Colonic mucosa (tissue), 4 donors: Measurements from ENCODE around the gene ARMC5. TPM values are rescaled to one million over a fixed set of nuclear protein-coding genes. Genes with fewer than 3 reads are reported as not detected.
A peak's percentile ranks its signal among the peaks of the same experiment; 100 is the strongest.

ENCODE experiments used
- DNase-seq: peaks from one replicate; pipeline ENCODE4 v3.0.0-alpha.2; 2020
- H3K27ac ChIP-seq: fragments of 200-600 bp; one replicate; pipeline ENCODE4 v1.8.0; 2021
- H3K27me3 ChIP-seq: fragments of 200-600 bp; one replicate; pipeline ENCODE4 v1.8.0; 2021
- H3K36me3 ChIP-seq: fragments of 200-600 bp; one replicate; pipeline ENCODE4 v1.8.0; 2021
- H3K4me1 ChIP-seq: fragments of 200-600 bp; one replicate; pipeline ENCODE4 v1.8.0; 2021; ENCODE audit warnings: mild to moderate bottlenecking
- H3K4me3 ChIP-seq: fragments of 200-600 bp; one replicate; pipeline ENCODE4 v1.8.0; 2021
- H3K9ac ChIP-seq, 2 donors: one replicate each; pipeline ENCODE4 v1.7.0; 2013; ENCODE audit warnings: control low read depth in 2 of 2, low read depth in 2 of 2, low read length in 2 of 2
- H3K9me3 ChIP-seq: fragments of 200-600 bp; one replicate; pipeline ENCODE4 v1.8.0; 2021
- intact Hi-C: fragments of 100-400 bp; cut with DNase I; formaldehyde crosslinking; loops from one replicate; pipeline ENCODE4 v1.14.1; 2022
- total RNA-seq, 2 donors: library from RNA; stranded (reverse); fragmentation: NEBNext Ultra II Directional in 1 of 2; extraction: Animal tissue kit (Norgen Biotek cat#: 25700) in 1 of 2; gene quantifications; one replicate each; pipeline ENCODE4 v1.2.1, GENCODE V29; 2021
- TF ChIP-seq, protein P1 (sequence below): fragments of 200-600 bp; IDR thresholded peaks from one replicate; pipeline ENCODE4 v1.8.0; 2022; ENCODE audit warnings: antibody characterized with exemption, mild to moderate bottlenecking
- donor health status: healthy.
- donor health status: DM: no; HTN: no; CAD: no.
- donor health status: DM: no; HTN: no; CAD: no.

The ARMC5 gene
- total RNA-seq, 2 donors from 2014 or later: 5.5 to 13.2 TPM

DNA sequence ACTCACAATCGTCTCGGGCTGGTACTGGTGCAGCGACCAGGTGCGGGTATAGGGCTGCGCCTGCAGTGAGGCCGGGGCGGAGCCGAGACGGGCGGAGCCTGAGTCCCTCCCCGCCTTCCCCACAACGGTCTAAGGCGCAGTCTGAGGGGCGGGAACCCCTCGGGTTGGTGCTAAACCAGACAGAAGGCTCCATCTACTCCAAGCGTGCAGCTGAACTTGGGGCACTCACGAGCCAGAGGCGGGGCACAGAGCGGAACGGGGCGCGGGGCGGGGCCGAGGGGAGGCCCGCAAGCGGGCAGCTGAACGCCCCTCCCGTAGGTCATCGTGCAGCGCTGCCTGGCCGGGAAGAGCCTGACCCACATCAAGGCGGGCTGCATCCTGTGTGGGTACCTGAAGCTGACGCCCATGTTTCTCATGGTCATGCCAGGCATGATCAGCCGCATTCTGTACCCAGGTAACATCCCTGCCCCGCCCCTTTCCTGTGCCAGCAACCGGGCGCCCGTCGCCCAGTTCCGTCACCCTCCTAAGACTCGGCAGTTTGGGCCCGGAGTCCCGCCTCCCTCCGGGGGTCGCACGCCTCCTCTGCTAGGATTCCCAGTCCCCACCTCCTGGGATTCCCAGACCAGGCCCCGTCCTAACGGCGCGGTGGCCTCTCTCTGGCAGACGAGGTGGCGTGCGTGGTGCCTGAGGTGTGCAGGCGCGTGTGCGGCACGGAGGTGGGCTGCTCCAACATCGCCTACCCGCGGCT is 28.6 kb downstream of the ARMC5 start:
- peak; percentile 80 for DNase-seq
- Histone ChIP-seq H3K4me3 (peak overlapping the region; percentile 52), H3K27me3 (no peaks in the 10 kb centered on the region), H3K36me3 (no peaks in the 10 kb centered on the region), H3K4me1 (peaks cover 7% of the 10 kb centered on the region), H3K9ac (peak overlapping the region; percentile 77 to 79), H3K27ac (peak overlapping the region; percentile 54), H3K9me3 (no peaks in the 10 kb centered on the region)
- TF ChIP-seq, protein P1, sequence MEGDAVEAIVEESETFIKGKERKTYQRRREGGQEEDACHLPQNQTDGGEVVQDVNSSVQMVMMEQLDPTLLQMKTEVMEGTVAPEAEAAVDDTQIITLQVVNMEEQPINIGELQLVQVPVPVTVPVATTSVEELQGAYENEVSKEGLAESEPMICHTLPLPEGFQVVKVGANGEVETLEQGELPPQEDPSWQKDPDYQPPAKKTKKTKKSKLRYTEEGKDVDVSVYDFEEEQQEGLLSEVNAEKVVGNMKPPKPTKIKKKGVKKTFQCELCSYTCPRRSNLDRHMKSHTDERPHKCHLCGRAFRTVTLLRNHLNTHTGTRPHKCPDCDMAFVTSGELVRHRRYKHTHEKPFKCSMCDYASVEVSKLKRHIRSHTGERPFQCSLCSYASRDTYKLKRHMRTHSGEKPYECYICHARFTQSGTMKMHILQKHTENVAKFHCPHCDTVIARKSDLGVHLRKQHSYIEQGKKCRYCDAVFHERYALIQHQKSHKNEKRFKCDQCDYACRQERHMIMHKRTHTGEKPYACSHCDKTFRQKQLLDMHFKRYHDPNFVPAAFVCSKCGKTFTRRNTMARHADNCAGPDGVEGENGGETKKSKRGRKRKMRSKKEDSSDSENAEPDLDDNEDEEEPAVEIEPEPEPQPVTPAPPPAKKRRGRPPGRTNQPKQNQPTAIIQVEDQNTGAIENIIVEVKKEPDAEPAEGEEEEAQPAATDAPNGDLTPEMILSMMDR: no peak
- intact Hi-C loops: no loop called here

DNA sequence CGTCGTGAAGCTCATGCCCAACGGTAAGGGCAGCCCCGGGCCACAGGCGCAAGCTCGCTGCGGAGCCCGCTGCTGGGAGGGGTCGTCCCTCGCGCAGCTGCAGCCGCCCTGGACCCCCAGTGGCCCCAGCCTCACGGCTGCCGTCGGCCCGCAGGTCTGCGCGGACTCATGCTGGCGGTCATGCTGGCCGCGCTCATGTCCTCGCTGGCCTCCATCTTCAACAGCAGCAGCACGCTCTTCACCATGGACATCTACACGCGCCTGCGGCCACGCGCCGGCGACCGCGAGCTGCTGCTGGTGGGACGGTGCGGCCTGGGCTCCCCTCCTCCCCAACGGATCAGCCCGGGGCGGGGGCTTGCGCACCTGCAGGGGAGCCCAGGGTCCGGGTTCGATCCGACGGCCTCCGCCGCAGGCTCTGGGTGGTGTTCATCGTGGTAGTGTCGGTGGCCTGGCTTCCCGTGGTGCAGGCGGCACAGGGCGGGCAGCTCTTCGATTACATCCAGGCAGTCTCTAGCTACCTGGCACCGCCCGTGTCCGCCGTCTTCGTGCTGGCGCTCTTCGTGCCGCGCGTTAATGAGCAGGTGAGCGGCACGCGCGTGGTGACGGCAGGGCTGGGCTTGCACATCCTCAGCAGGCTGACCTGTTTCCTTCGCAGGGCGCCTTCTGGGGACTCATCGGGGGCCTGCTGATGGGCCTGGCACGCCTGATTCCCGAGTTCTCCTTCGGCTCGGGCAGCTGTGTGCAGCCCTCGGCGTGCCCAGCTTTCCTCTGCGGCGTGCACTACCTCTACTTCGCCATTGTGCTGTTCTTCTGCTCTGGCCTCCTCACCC is 29.4 kb downstream of the ARMC5 start:
- peak overlapping the region; percentile 52 for H3K4me3 ChIP-seq
- DNase-seq: no peak
- intact Hi-C loops: no loop called here
- peaks cover 7% of the 10 kb centered on the region for H3K4me1 ChIP-seq
- no peaks in the 10 kb centered on the region for H3K9me3 ChIP-seq
- H3K27me3 ChIP-seq: no peaks in the 10 kb centered on the region
- peak overlapping the region in 1 of 2 donors; percentile 79 for H3K9ac ChIP-seq
- H3K36me3 ChIP-seq: no peaks in the 10 kb centered on the region
- H3K27ac ChIP-seq: no peak overlapping the region
- TF ChIP-seq, protein P1: no peak

DNA sequence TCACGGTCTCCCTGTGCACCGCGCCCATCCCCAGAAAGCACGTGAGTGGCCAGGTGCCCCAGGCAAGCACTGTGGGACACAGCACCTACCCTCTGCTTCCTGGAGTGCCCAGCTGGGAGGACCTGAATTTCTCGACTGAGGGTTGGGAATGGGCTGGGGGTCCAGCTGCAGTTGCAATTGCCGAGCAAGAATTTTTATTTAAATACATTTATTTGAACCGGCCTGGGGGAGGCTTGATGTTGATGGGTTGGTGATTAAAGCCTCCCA is 29.9 kb downstream of the ARMC5 start:
- intact Hi-C loops: no loop called here
- Histone ChIP-seq H3K9ac (no peak overlapping the region), H3K27ac (no peak overlapping the region), H3K27me3 (no peaks in the 10 kb centered on the region), H3K36me3 (no peaks in the 10 kb centered on the region), H3K9me3 (no peaks in the 10 kb centered on the region), H3K4me1 (peaks cover 7% of the 10 kb centered on the region), H3K4me3 (no peak overlapping the region)
- TF ChIP-seq, protein P1: no peak
- DNase-seq: no peak

DNA sequence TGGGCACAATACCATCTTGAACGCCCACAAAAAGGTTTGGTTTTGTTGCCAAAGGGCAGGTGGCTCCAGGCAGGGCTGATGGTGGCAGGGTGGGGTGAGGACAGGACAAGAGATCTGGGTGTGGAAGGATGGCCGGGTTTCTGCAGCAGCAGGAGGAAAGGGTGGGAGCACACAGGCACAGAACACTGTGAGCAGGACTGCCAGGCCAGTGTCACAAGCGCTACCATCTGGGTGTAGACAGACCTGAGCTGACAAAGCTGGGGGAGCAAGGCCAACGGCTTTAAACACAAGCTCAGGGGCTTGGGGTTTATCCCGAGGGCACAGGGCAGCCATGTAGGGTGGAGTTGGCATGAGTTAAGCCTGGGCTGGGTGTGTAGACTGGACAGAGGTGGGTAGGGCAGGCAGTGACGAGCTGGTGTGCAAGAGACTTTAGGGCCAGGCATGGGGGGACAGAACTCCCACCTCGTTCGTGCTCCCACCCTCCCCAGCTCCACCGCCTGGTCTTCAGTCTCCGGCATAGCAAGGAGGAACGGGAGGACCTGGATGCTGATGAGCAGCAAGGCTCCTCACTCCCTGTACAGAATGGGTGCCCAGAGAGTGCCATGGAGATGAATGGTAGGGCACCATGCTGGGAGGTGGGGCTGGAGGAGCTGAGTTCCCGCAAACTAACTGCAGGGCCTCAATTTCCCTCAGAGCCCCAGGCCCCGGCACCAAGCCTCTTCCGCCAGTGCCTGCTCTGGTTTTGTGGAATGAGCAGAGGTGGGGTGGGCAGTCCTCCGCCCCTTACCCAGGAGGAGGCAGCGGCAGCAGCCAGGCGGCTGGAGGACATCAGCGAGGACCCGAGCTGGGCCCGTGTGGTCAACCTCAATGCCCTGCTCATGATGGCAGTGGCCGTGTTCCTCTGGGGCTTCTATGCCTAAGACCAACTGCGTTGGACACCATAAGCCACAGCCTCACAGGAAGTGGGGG is 30.6 kb downstream of the ARMC5 start:
- intact Hi-C loops: no loop called here
- TF ChIP-seq, protein P1: no peak

DNA sequence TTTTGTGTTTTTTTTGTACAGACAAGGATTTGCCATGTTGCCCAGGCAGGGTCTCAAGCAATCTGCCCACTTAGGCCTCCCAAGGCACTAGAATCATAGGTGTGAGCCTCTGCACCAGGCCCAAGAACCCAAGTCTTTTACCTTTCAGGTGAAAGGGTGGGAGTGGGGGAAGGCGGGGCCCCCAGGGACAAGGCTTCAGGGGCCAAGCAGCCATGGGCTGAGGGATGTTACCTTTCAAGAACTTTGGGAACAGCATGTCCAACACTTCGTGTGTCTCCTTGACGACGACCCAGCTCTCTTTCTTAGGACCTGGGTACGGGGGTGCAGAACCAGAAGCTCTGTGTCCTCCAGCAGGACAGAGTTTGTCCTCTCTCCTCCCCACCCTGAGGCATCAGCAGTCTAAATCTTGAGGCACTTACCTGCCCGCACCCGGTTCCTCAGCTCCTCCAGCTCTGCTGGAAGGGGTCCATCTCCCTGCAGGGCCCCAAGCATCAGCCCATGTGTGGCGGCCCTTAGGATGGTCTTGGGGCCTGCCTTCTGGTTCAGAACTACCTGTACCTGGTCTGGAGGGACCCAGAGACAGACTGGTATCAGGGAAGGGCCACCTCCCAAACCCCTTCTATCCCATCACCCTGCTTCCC is 32.6 kb downstream of the ARMC5 start:
- no peak for DNase-seq
- TF ChIP-seq, protein P1: no peak
- Histone ChIP-seq H3K4me3 (no peak overlapping the region), H3K36me3 (no peaks in the 10 kb centered on the region), H3K27ac (no peak overlapping the region), H3K27me3 (no peaks in the 10 kb centered on the region), H3K9me3 (no peaks in the 10 kb centered on the region), H3K4me1 (peaks cover 7% of the 10 kb centered on the region), H3K9ac (no peak overlapping the region)
- intact Hi-C loops: no loop called here

More for the DNA sequence above, 30.6 kb downstream of the ARMC5 start:
- no peak overlapping the region for H3K4me3 ChIP-seq
- no peak for DNase-seq
- no peaks in the 10 kb centered on the region for H3K36me3 ChIP-seq
- H3K27me3 ChIP-seq: no peaks in the 10 kb centered on the region
- no peak overlapping the region for H3K9ac ChIP-seq
- no peak overlapping the region for H3K27ac ChIP-seq
- no peaks in the 10 kb centered on the region for H3K9me3 ChIP-seq
- peaks cover 7% of the 10 kb centered on the region for H3K4me1 ChIP-seq
